BJ (cell line): ENCODE data around the gene RGL4. TPM values are rescaled to one million over a fixed set of nuclear protein-coding genes. Genes with fewer than 3 reads are reported as not detected.

ENCODE experiments used
- CTCF ChIA-PET: fragments of 350-600 bp; formaldehyde crosslinking; extraction: SDS; loops from one replicate; lab custom pipeline; 2021; ENCODE audit warnings: antibody characterized with exemption, inconsistent platforms; lab: Yijun Ruan, JAX
- POLR2A ChIA-PET: fragments of 300-600 bp; sonication (Branson Sonifier 250); formaldehyde crosslinking; extraction: SDS; loops from one replicate; lab custom pipeline; 2021; ENCODE audit warnings: antibody characterized with exemption; lab: Charles Lee
- DNase-seq: peaks from one replicate; pipeline ENCODE4 v3.0.0-alpha.2; 2011; ENCODE audit warnings: low read depth
- H3K27me3 ChIP-seq: 2 replicates; pipeline ENCODE4 v1.6.0; 2011; ENCODE audit warnings: low read length; ENCODE audit not compliant: control insufficient read depth, insufficient read depth
- H3K36me3 ChIP-seq: 2 replicates; pipeline ENCODE4 v1.5.1; 2011; ENCODE audit warnings: low read length; ENCODE audit not compliant: control insufficient read depth, insufficient read depth
- H3K4me3 ChIP-seq: 2 replicates; pipeline ENCODE4 v1.5.1; 2011; ENCODE audit warnings: low read depth, mild to moderate bottlenecking, control low read depth, low read length
- CTCF ChIP-seq: IDR thresholded peaks from 2 replicates; pipeline ENCODE4 v1.5.1; 2011; ENCODE audit warnings: low read depth, mild to moderate bottlenecking, control low read depth, inconsistent platforms, low read length, moderate library complexity; ENCODE audit not compliant: insufficient read depth
- polyA plus RNA-seq: library from polyadenylated mRNA; depleted of rRNA; stranded (reverse); fragments of >200 nt; gene quantifications from 2 replicates; pipeline ENCODE4 v1.2.3, GENCODE V29; 2011

The RGL4 gene
- polyA plus RNA-seq, 1 experiment = not detected

GRCh38 chr22:23677701-23677995 is 13.2 kb upstream of the RGL4 start:
- ChIA-PET CTCF (no interaction called here), POLR2A (no interaction called here)
- Histone ChIP-seq H3K27me3 (no peaks in the 10 kb centered on the region), H3K4me3 (no peak overlapping the region), H3K36me3 (no peaks in the 10 kb centered on the region)
- no peak for DNase-seq
- TF ChIP-seq CTCF = no peak

GRCh38 chr22:23678133-23678532 is 12.7 kb upstream of the RGL4 start:
- CTCF ChIA-PET = no interaction called here
- Histone ChIP-seq H3K4me3 (no peak overlapping the region), H3K36me3 (no peaks in the 10 kb centered on the region), H3K27me3 (no peaks in the 10 kb centered on the region)
- DNase-seq = no peak
- no peak for TF ChIP-seq CTCF
- POLR2A ChIA-PET = no interaction called here

- no peak for TF ChIP-seq CTCF
- Histone ChIP-seq H3K27me3 (no peaks in the 10 kb centered on the region), H3K36me3 (no peaks in the 10 kb centered on the region), H3K4me3 (no peak overlapping the region)
- no peak for DNase-seq
- POLR2A ChIA-PET = no interaction called here
- CTCF ChIA-PET = no interaction called here
Observed at GRCh38 chr22:23681026-23681809, 9.6 kb upstream of the RGL4 start.

GRCh38 chr22:23682077-23682476 is 8.7 kb upstream of the RGL4 start:
- Histone ChIP-seq H3K4me3 (no peak overlapping the region), H3K36me3 (no peaks in the 10 kb centered on the region), H3K27me3 (no peaks in the 10 kb centered on the region)
- ChIA-PET POLR2A (no interaction called here), CTCF (interaction anchor here (0.6 to 1.1 kb wide), 2 partner anchors 10 to 767 kb away, joined by 3 to 4 read pairs; no protein-coding TSS in a partner anchor)
- no peak for DNase-seq
- TF ChIP-seq CTCF = no peak

- H3K36me3 ChIP-seq = no peaks in the 10 kb centered on the region
- no peak for TF ChIP-seq CTCF
- no peaks in the 10 kb centered on the region for H3K27me3 ChIP-seq
- ChIA-PET CTCF (interaction anchor here (1.1 kb wide), 1 partner anchor 9 kb away, joined by 4 read pairs; no protein-coding TSS in a partner anchor), POLR2A (no interaction called here)
- no peak overlapping the region for H3K4me3 ChIP-seq
- DNase-seq = no peak
Observed at GRCh38 chr22:23682827-23683355, 7.9 kb upstream of the RGL4 start.
